Activated CD4-positive, alpha-beta memory T cell treated with anti-CD3 and anti-CD28 coated beads, Interleukin-2, amount 10 ng/mL, durations not matched to agents 7 days and 5 days (primary cell): ENCODE results near the gene TMCC2. TPM values are rescaled to one million over a fixed set of nuclear protein-coding genes. Genes with fewer than 3 reads are reported as not detected.
A peak's percentile ranks its signal among the peaks of the same experiment; 100 is the strongest.

ENCODE experiments used
- CTCF ChIA-PET: fragments of 350-600 bp; sonication (Branson Sonifier 250); formaldehyde crosslinking; loops from one replicate; lab custom pipeline; 2021; ENCODE audit warnings: antibody characterized with exemption, inconsistent platforms; lab: Charles Lee
- POLR2A ChIA-PET: fragments of 350-600 bp; sonication (Branson Sonifier 250); formaldehyde crosslinking; loops from one replicate; lab custom pipeline; 2021; ENCODE audit warnings: antibody characterized with exemption; lab: Charles Lee
- DNase-seq: peaks from one replicate; pipeline ENCODE4 v3.0.0-alpha.2; 2020
- H3K27ac Mint-ChIP-seq: one replicate; pipeline ENCODE4 v1.8.0; 2021; ENCODE audit warnings: mild to moderate bottlenecking, mixed read lengths
- H3K27me3 Mint-ChIP-seq: one replicate; pipeline ENCODE4 v1.8.0; 2021; ENCODE audit warnings: mixed read lengths
- H3K36me3 Mint-ChIP-seq: one replicate; pipeline ENCODE4 v1.8.0; 2021; ENCODE audit warnings: low read depth, mixed read lengths
- H3K4me1 Mint-ChIP-seq: one replicate; pipeline ENCODE4 v1.8.0; 2021; ENCODE audit warnings: mixed read lengths
- H3K4me3 Mint-ChIP-seq: one replicate; pipeline ENCODE4 v1.8.0; 2021; ENCODE audit warnings: mild to moderate bottlenecking, mixed read lengths
- H3K9me3 Mint-ChIP-seq: one replicate; pipeline ENCODE4 v1.8.0; 2021; ENCODE audit warnings: mixed read lengths
- total RNA-seq, 2 experiments: library from RNA; stranded (reverse); gene quantifications; one replicate each; pipeline ENCODE4 v1.2.3, GENCODE V29; 2021

The TMCC2 gene
- total RNA-seq, 2 experiments from 2014 or later = 1.8 TPM

DNA sequence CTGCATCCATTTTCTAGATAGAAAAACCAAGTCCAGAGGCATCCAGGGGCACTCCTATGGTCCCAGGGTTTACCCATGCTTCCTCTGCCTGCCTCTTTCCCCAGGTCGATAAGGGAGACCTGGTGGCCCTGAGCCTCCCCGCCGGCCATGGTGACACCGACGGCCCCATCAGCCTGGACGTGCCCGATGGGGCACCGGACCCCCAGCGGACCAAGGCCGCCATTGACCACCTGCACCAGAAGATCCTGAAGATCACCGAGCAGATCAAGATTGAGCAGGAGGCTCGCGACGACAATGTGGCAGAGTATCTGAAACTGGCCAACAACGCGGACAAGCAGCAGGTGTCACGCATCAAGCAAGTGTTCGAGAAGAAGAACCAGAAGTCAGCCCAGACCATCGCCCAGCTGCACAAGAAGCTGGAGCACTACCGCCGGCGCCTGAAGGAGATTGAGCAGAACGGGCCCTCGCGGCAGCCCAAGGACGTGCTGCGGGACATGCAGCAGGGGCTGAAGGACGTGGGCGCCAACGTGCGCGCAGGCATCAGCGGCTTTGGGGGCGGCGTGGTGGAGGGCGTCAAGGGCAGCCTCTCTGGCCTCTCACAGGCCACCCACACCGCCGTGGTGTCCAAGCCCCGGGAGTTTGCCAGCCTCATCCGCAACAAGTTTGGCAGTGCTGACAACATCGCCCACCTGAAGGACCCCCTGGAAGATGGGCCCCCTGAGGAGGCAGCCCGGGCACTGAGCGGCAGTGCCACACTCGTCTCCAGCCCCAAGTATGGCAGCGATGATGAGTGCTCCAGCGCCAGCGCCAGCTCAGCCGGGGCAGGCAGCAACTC, 41.3 kb downstream of the TMCC2 start:
- peaks cover 13% of the 10 kb centered on the region for H3K4me1 Mint-ChIP-seq
- no peaks in the 10 kb centered on the region for H3K9me3 Mint-ChIP-seq
- no peak for DNase-seq
- H3K27me3 Mint-ChIP-seq = peaks cover 1% of the 10 kb centered on the region
- H3K36me3 Mint-ChIP-seq = no peaks in the 10 kb centered on the region
- no peak overlapping the region for H3K27ac Mint-ChIP-seq
- CTCF ChIA-PET = interaction anchor here (4.7 to 18.8 kb wide), 3 partner anchors 10 to 58 kb away, joined by 16 to 724 read pairs (median 132); partner anchors contain the start of gene NUAK2
- H3K4me3 Mint-ChIP-seq = no peak overlapping the region
- POLR2A ChIA-PET = no interaction called here

DNA sequence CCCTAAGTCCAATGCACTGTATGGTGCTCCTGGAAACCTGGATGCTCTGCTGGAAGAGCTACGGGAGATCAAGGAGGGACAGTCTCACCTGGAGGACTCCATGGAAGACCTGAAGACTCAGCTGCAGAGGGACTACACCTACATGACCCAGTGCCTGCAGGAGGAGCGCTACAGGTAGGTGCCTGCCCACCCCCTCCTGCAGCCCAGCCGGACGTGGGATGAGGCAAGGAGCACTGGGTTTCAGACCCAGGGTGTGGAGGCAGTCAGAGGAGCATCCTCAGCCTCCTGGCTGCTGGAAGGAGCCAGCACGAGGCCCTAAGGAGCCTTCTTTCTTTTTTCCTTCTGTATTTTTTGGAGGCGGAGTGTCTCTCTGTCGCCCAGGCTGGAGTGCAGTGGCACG, 42.0 kb downstream of the TMCC2 start:
- no peaks in the 10 kb centered on the region for H3K36me3 Mint-ChIP-seq

DNA sequence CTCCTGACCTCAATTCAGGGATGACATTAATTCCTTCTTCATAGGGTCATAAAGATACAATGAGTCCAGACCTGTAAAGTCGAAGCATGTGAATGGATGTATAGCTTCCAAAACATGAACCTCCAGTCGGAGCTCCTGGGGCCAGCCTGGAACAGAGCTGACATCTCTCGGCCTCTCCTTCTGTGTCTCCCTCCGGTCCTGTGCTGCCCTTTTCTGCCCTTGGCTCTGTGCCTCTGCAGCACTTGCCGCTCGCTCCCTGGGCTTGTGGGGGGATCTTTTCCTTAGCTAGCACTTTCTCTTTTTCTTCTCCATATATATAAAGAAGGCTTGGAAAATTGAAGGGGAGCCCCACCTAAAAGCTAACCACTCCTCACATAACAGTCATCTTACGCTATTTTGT, 42.5 kb downstream of the TMCC2 start:
- CTCF ChIA-PET = interaction anchor here (0.5 to 18.8 kb wide), 10 partner anchors 11 to 255 kb away, joined by 3 to 724 read pairs (median 8); partner anchors contain the start of gene NUAK2
- peaks cover 20% of the 10 kb centered on the region for H3K4me1 Mint-ChIP-seq
- no peak overlapping the region for H3K27ac Mint-ChIP-seq
- DNase-seq = no peak
- H3K36me3 Mint-ChIP-seq = no peaks in the 10 kb centered on the region
- H3K9me3 Mint-ChIP-seq = no peaks in the 10 kb centered on the region
- peaks cover 1% of the 10 kb centered on the region for H3K27me3 Mint-ChIP-seq
- POLR2A ChIA-PET = interaction anchor here (1.1 to 7.4 kb wide), 3 partner anchors 16 to 59 kb away, joined by 3 to 83 read pairs (median 66); no protein-coding TSS in a partner anchor
- no peak overlapping the region for H3K4me3 Mint-ChIP-seq

More for the DNA sequence above, 42.0 kb downstream of the TMCC2 start:
- POLR2A ChIA-PET = no interaction called here
- peaks cover 16% of the 10 kb centered on the region for H3K4me1 Mint-ChIP-seq
- no peaks in the 10 kb centered on the region for H3K9me3 Mint-ChIP-seq
- CTCF ChIA-PET = interaction anchor here (0.5 to 18.8 kb wide), 8 partner anchors 10 to 206 kb away, joined by 3 to 724 read pairs (median 14); partner anchors contain the start of gene NUAK2
- DNase-seq = no peak
- peaks cover 1% of the 10 kb centered on the region for H3K27me3 Mint-ChIP-seq
- no peak overlapping the region for H3K4me3 Mint-ChIP-seq
- no peak overlapping the region for H3K27ac Mint-ChIP-seq

GRCh38 chr1:205270764-205271163, 43.0 kb downstream of the TMCC2 start:
- POLR2A ChIA-PET = interaction anchor here (1.1 to 7.4 kb wide), 4 partner anchors 13 to 59 kb away, joined by 3 to 83 read pairs (median 35); no protein-coding TSS in a partner anchor
- Mint-ChIP-seq H3K4me3 (no peak overlapping the region), H3K27me3 (peaks cover 1% of the 10 kb centered on the region), H3K27ac (no peak overlapping the region), H3K36me3 (no peaks in the 10 kb centered on the region), H3K4me1 (peaks cover 25% of the 10 kb centered on the region), H3K9me3 (no peaks in the 10 kb centered on the region)
- CTCF ChIA-PET = interaction anchor here (0.7 to 18.8 kb wide), 10 partner anchors 9 to 254 kb away, joined by 3 to 724 read pairs (median 8); partner anchors contain the start of gene NUAK2
- DNase-seq = no peak

DNA sequence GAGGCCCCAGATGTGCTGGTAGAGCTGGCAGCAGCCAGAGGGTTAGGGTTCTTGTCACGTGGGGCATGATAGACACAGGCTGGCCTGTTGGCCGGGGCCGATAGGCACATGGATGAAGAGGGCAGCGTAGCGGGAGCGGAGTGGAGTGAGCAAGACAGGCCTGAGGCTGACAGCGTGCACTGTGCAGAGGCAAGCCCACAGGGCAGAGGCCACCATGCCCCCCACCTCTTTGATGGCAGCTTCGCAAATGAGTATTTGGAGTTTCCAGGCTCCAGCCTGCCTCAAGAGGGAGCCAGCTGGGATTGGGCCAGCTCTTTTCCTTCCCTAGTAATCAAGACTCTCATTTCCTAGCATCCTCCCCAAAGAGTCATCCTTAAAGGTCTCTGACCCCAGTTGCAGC, 43.5 kb downstream of the TMCC2 start:
- Mint-ChIP-seq H3K4me3 (no peak overlapping the region), H3K27me3 (peaks cover 1% of the 10 kb centered on the region), H3K4me1 (peaks cover 25% of the 10 kb centered on the region), H3K36me3 (no peaks in the 10 kb centered on the region), H3K27ac (no peak overlapping the region), H3K9me3 (no peaks in the 10 kb centered on the region)
- POLR2A ChIA-PET = interaction anchor here (1.6 to 7.4 kb wide), 3 partner anchors 13 to 55 kb away, joined by 4 to 83 read pairs (median 66); no protein-coding TSS in a partner anchor
- CTCF ChIA-PET = interaction anchor here (0.5 to 18.8 kb wide), 9 partner anchors 9 to 254 kb away, joined by 3 to 724 read pairs (median 13); partner anchors contain the start of gene NUAK2
- no peak for DNase-seq

DNA sequence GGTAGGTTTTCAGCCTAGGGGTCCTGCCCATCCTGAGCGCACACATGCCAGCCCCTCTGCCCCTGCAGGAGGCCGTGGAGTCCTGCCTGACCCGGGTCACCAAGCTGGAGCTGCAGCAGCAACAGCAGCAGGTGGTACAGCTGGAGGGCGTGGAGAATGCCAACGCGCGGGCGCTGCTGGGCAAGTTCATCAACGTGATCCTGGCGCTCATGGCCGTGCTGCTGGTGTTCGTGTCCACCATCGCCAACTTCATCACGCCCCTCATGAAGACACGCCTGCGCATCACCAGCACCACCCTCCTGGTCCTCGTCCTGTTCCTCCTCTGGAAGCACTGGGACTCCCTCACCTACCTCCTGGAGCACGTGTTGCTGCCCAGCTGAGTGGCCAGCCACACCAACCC, 44.0 kb downstream of the TMCC2 start:
- CTCF ChIA-PET = interaction anchor here (0.5 to 18.8 kb wide), 7 partner anchors 12 to 213 kb away, joined by 3 to 724 read pairs (median 16); partner anchors contain the start of gene NUAK2
- H3K4me1 Mint-ChIP-seq = peaks cover 25% of the 10 kb centered on the region

DNA sequence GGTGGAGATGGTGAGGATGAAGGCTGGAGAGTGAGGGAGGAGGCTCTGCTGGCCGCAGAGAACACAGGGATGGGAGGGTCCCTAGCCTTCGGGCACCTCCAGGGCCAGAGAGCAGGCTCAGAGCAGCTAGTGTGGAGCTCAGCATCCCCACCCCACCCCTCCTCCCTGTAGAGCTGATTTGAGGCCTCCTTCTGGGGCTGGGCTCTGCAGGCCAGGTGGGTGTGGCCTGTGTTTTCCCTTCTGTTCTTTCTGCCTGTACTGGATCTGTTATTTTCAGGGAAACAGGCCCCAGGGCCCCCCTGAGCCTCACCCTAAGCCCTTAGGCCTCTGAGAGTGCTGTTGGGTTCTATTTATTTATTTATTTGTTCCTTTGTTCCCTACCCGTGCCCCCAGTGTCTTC, 44.8 kb downstream of the TMCC2 start:
- peaks cover 21% of the 10 kb centered on the region for H3K4me1 Mint-ChIP-seq
- no peak overlapping the region for H3K27ac Mint-ChIP-seq
- H3K36me3 Mint-ChIP-seq = no peaks in the 10 kb centered on the region
- H3K27me3 Mint-ChIP-seq = peaks cover 1% of the 10 kb centered on the region
- H3K4me3 Mint-ChIP-seq = no peak overlapping the region
- POLR2A ChIA-PET = interaction anchor here (1.0 to 7.4 kb wide), 5 partner anchors 11 to 54 kb away, joined by 3 to 83 read pairs (median 4); partner anchors contain the start of gene NUAK2
- CTCF ChIA-PET = interaction anchor here (1.1 to 18.8 kb wide), 10 partner anchors 13 to 82 kb away, joined by 3 to 724 read pairs (median 11); partner anchors contain the start of gene NUAK2
- DNase-seq = no peak
- no peaks in the 10 kb centered on the region for H3K9me3 Mint-ChIP-seq

More for the DNA sequence above, 44.0 kb downstream of the TMCC2 start:
- Mint-ChIP-seq H3K36me3 (no peaks in the 10 kb centered on the region), H3K27me3 (peaks cover 1% of the 10 kb centered on the region), H3K4me3 (no peak overlapping the region), H3K27ac (no peak overlapping the region), H3K9me3 (no peaks in the 10 kb centered on the region)
- DNase-seq = no peak
- POLR2A ChIA-PET = interaction anchor here (1.2 to 7.4 kb wide), 4 partner anchors 14 to 55 kb away, joined by 4 to 83 read pairs (median 35); partner anchors contain the start of gene NUAK2

- Mint-ChIP-seq H3K4me1 (peaks cover 25% of the 10 kb centered on the region), H3K27ac (no peak overlapping the region), H3K4me3 (no peak overlapping the region), H3K27me3 (peaks cover 6% of the 10 kb centered on the region), H3K36me3 (no peaks in the 10 kb centered on the region), H3K9me3 (no peaks in the 10 kb centered on the region)
- peak; percentile 88 for DNase-seq
- POLR2A ChIA-PET = interaction anchor here (0.7 to 7.4 kb wide), 10 partner anchors 9 to 168 kb away, joined by 3 to 83 read pairs (median 4); partner anchors contain the start of gene NUAK2
- CTCF ChIA-PET = interaction anchor here (0.7 to 18.8 kb wide), 33 partner anchors 8 to 250 kb away, joined by 3 to 724 read pairs (median 5); partner anchors contain the start of gene NUAK2
These were observed 45.8 kb downstream of the TMCC2 start for GRCh38 chr1:205273551-205273982.

- ChIA-PET POLR2A (interaction anchor here (0.9 to 7.4 kb wide), 7 partner anchors 8 to 80 kb away, joined by 3 to 83 read pairs (median 5); partner anchors contain the start of gene NUAK2), CTCF (interaction anchor here (0.7 to 18.8 kb wide), 32 partner anchors 7 to 250 kb away, joined by 3 to 724 read pairs (median 6); partner anchors contain the start of gene NUAK2)
- peaks cover 30% of the 10 kb centered on the region for H3K4me1 Mint-ChIP-seq
- no peaks in the 10 kb centered on the region for H3K36me3 Mint-ChIP-seq
- no peak overlapping the region for H3K4me3 Mint-ChIP-seq
- DNase-seq = no peak
- H3K9me3 Mint-ChIP-seq = no peaks in the 10 kb centered on the region
- no peak overlapping the region for H3K27ac Mint-ChIP-seq
- H3K27me3 Mint-ChIP-seq = peaks cover 7% of the 10 kb centered on the region
These were observed 46.4 kb downstream of the TMCC2 start for GRCh38 chr1:205274041-205274691.

GRCh38 chr1:205275133-205275532, 47.4 kb downstream of the TMCC2 start:
- H3K9me3 Mint-ChIP-seq = no peaks in the 10 kb centered on the region
- H3K27ac Mint-ChIP-seq = no peak overlapping the region
- H3K4me3 Mint-ChIP-seq = no peak overlapping the region
- peaks cover 7% of the 10 kb centered on the region for H3K27me3 Mint-ChIP-seq
- H3K4me1 Mint-ChIP-seq = peaks cover 39% of the 10 kb centered on the region
- POLR2A ChIA-PET = interaction anchor here (5.8 to 7.4 kb wide), 3 partner anchors 12 to 51 kb away, joined by 60 to 83 read pairs (median 66); partner anchors contain the start of gene NUAK2
- DNase-seq = no peak
- CTCF ChIA-PET = interaction anchor here (1.4 to 18.8 kb wide), 4 partner anchors 10 to 79 kb away, joined by 3 to 724 read pairs (median 78); partner anchors contain the start of gene NUAK2
- H3K36me3 Mint-ChIP-seq = no peaks in the 10 kb centered on the region

DNA sequence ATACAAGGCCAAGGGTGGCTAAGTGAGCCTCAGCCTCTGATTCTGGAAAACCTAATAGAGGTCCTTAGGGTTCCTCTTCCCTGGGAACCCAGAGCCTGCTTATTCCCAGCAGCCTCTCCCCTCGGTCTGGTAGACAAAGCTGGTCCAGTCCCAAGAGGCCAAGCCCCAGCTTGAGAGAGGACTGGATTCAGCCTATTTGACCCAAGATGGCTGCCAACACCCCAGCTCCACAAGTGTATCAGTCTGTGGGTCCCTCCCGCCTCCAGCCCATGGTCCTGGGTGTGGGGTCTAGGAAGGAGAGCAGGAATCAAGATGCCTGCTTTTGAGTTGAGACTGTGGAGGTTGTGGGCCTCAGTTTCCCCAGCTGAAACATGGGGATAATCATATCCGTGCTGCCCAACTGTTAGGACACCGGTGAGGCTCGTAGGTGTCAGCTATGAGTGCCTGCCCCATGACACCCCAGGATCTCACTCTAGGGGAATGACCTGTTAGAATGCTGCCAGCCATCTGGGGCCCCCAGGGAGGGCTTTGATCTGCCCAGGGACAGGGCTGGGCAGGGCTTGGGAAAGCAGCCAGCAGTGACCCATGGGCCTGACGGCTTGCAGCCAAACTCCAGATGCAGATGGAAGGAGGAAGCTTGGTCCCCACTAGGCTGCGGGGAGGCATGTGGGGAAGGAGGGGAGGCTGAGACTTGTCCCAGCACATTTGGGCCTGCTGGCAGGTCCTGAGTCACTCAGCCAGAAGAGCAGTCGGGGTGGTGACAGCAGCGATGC, 48.4 kb downstream of the TMCC2 start:
- peaks cover 10% of the 10 kb centered on the region for H3K27me3 Mint-ChIP-seq
- H3K27ac Mint-ChIP-seq = no peak overlapping the region
- H3K4me1 Mint-ChIP-seq = peaks cover 46% of the 10 kb centered on the region
- no peak overlapping the region for H3K4me3 Mint-ChIP-seq
- DNase-seq = no peak
- POLR2A ChIA-PET = interaction anchor here (5.8 to 7.4 kb wide), 3 partner anchors 11 to 50 kb away, joined by 60 to 83 read pairs (median 66); partner anchors contain the start of gene NUAK2
- H3K9me3 Mint-ChIP-seq = no peaks in the 10 kb centered on the region
- no peaks in the 10 kb centered on the region for H3K36me3 Mint-ChIP-seq
- CTCF ChIA-PET = interaction anchor here (0.5 to 18.8 kb wide), 5 partner anchors 9 to 80 kb away, joined by 3 to 724 read pairs (median 24); partner anchors contain the start of gene NUAK2
